Neural crest cell (in vitro differentiated cells): Measurements from ENCODE around the gene FGFBP3. TPM values are rescaled to one million over a fixed set of nuclear protein-coding genes. Genes with fewer than 3 reads are reported as not detected.

Source experiments
- DNase-seq: peaks from one replicate; pipeline ENCODE4 v3.0.0; 2021; ENCODE audit warnings: low read depth, mixed read lengths, low spot score
- H3K27ac Mint-ChIP-seq: one replicate; pipeline ENCODE4 v1.8.0; 2021; ENCODE audit warnings: mild to moderate bottlenecking, mixed read lengths; ENCODE audit not compliant: unreplicated experiment
- H3K27me3 Mint-ChIP-seq: 2 replicates; pipeline ENCODE4 v1.8.0; 2021; ENCODE audit warnings: low read depth, mild to moderate bottlenecking, mixed read lengths
- H3K36me3 Mint-ChIP-seq: 2 replicates; pipeline ENCODE4 v1.8.0; 2021; ENCODE audit warnings: low read depth, mild to moderate bottlenecking, mixed read lengths
- H3K4me1 Mint-ChIP-seq: 2 replicates; pipeline ENCODE4 v1.8.0; 2021; ENCODE audit warnings: mixed read lengths
- H3K4me3 Mint-ChIP-seq: one replicate; pipeline ENCODE4 v1.8.0; 2021; ENCODE audit warnings: mild to moderate bottlenecking, mixed read lengths
- H3K9me3 Mint-ChIP-seq: 2 replicates; pipeline ENCODE4 v1.8.0; 2021; ENCODE audit warnings: mixed read lengths
- CTCF ChIP-seq: fragments of 200-600 bp; sonication (generic); conservative IDR thresholded peaks from 2 replicates; pipeline ENCODE4 v1.5.0; 2021; ENCODE audit warnings: antibody characterized with exemption, mild to moderate bottlenecking
- total RNA-seq: library from RNA; stranded (reverse); gene quantifications from 2 replicates; pipeline ENCODE4 v1.2.1, GENCODE V29; 2021

The FGFBP3 gene
- total RNA-seq, 1 donor from 2014 or later = 420 TPM

- no peak for DNase-seq
- Mint-ChIP-seq H3K4me3 (peak overlapping the region; percentile 65), H3K36me3 (peaks cover 19% of the 10 kb centered on the region), H3K27me3 (no peaks in the 10 kb centered on the region), H3K27ac (peak overlapping the region; percentile 52), H3K9me3 (no peaks in the 10 kb centered on the region), H3K4me1 (peaks cover 33% of the 10 kb centered on the region)
- TF ChIP-seq CTCF = no peak
These were observed 1.2 kb upstream of the FGFBP3 start for GRCh38 chr10:91910467-91910866.

- H3K27me3 Mint-ChIP-seq = no peaks in the 10 kb centered on the region
- H3K36me3 Mint-ChIP-seq = peaks cover 30% of the 10 kb centered on the region
- DNase-seq = no peak
- TF ChIP-seq CTCF = peak; percentile 61
- peak overlapping the region; percentile 99 for H3K4me3 Mint-ChIP-seq
- peaks cover 46% of the 10 kb centered on the region for H3K4me1 Mint-ChIP-seq
- peak overlapping the region; percentile 91 for H3K27ac Mint-ChIP-seq
- peaks cover 4% of the 10 kb centered on the region for H3K9me3 Mint-ChIP-seq
These were observed 759 bp downstream of the FGFBP3 start for GRCh38 chr10:91908337-91909116.

- no peak for DNase-seq
- Mint-ChIP-seq H3K4me3 (peak overlapping the region; percentile 96), H3K27me3 (no peaks in the 10 kb centered on the region), H3K36me3 (peaks cover 30% of the 10 kb centered on the region), H3K4me1 (peaks cover 44% of the 10 kb centered on the region), H3K27ac (peak overlapping the region; percentile 47), H3K9me3 (peaks cover 4% of the 10 kb centered on the region)
- TF ChIP-seq CTCF = no peak
These were observed 1.4 kb downstream of the FGFBP3 start for GRCh38 chr10:91907914-91908336.

GRCh38 chr10:91907033-91907594 lies 2.2 kb downstream of the FGFBP3 start:
- TF ChIP-seq CTCF = no peak
- no peaks in the 10 kb centered on the region for H3K27me3 Mint-ChIP-seq
- DNase-seq = no peak
- peaks cover 49% of the 10 kb centered on the region for H3K4me1 Mint-ChIP-seq
- H3K4me3 Mint-ChIP-seq = peak overlapping the region; percentile 96
- H3K9me3 Mint-ChIP-seq = peaks cover 4% of the 10 kb centered on the region
- H3K36me3 Mint-ChIP-seq = peaks cover 34% of the 10 kb centered on the region
- no peak overlapping the region for H3K27ac Mint-ChIP-seq

GRCh38 chr10:91901784-91902677 lies 7.3 kb downstream of the FGFBP3 start:
- Mint-ChIP-seq H3K27ac (peak overlapping the region; percentile 64), H3K4me1 (peaks cover 74% of the 10 kb centered on the region), H3K27me3 (no peaks in the 10 kb centered on the region), H3K9me3 (peaks cover 8% of the 10 kb centered on the region), H3K4me3 (peak overlapping the region; percentile 68), H3K36me3 (peaks cover 35% of the 10 kb centered on the region)
- DNase-seq = no peak
- TF ChIP-seq CTCF = no peak
